OCI-LY7 (cell line): ENCODE data around the gene PHACTR3. TPM values are rescaled to one million over a fixed set of nuclear protein-coding genes. Genes with fewer than 3 reads are reported as not detected.

ENCODE experiments used
- BruUV-seq: library from RNA; stranded (reverse); fragments of 400-500 nt; replicated peaks from 2 replicates; lab custom pipeline; 2021; lab: Mats Ljungman, UMichigan
- CTCF ChIA-PET: fragments of 300-600 bp; sonication (Branson Sonifier 250); formaldehyde crosslinking; loops from one replicate; lab custom pipeline; 2022; ENCODE audit warnings: antibody characterized with exemption; ENCODE audit not compliant: unreplicated experiment; lab: Charles Lee
- POLR2A ChIA-PET: fragments of 300-600 bp; sonication (Branson Sonifier 250); formaldehyde crosslinking; loops from one replicate; lab custom pipeline; 2022; ENCODE audit warnings: antibody characterized with exemption; lab: Charles Lee
- DNase-seq: peaks from one replicate; pipeline ENCODE4 v3.0.0-alpha.2; 2015; ENCODE audit warnings: low spot score
- H2AFZ ChIP-seq: fragments of 200-600 bp; sonication (generic), shearing (Covaris generic); 2 replicates; pipeline ENCODE4 v1.6.1; 2014; ENCODE audit warnings: mild to moderate bottlenecking, antibody characterized with exemption, low read length, moderate library complexity
- H3K27ac ChIP-seq: fragments of 200-600 bp; sonication (generic); 2 replicates; pipeline ENCODE4 v1.5.1; 2014; ENCODE audit warnings: mixed run types, low read depth, mild to moderate bottlenecking, moderate library complexity, low read length, inconsistent platforms; ENCODE audit not compliant: poor library complexity, severe bottlenecking
- H3K36me3 ChIP-seq: fragments of 200-600 bp; sonication (generic); 2 replicates; pipeline ENCODE4 v1.6.1; 2014; ENCODE audit warnings: mild to moderate bottlenecking, antibody characterized with exemption, low read length, moderate library complexity, mixed read lengths; ENCODE audit not compliant: insufficient read depth
- H3K4me1 ChIP-seq: fragments of 200-600 bp; sonication (generic); 2 replicates; pipeline ENCODE4 v1.5.1; 2014; ENCODE audit warnings: mild to moderate bottlenecking, low read length; ENCODE audit not compliant: insufficient read depth, poor library complexity, severe bottlenecking
- H3K4me2 ChIP-seq: fragments of 200-600 bp; sonication (generic); 2 replicates; pipeline ENCODE4 v1.6.1; 2014; ENCODE audit warnings: mild to moderate bottlenecking, low read length
- H3K4me3 ChIP-seq: fragments of 200-600 bp; sonication (generic); 2 replicates; pipeline ENCODE4 v1.5.1; 2014; ENCODE audit warnings: mild to moderate bottlenecking, low read depth, low read length; ENCODE audit not compliant: poor library complexity, severe bottlenecking
- H3K79me2 ChIP-seq: fragments of 200-600 bp; sonication (generic); 2 replicates; pipeline ENCODE4 v1.6.1; 2016; ENCODE audit warnings: low read depth, mild to moderate bottlenecking, low read length, moderate library complexity, mixed read lengths; ENCODE audit not compliant: insufficient read depth
- H3K9me2 ChIP-seq: fragments of 200-600 bp; sonication (generic); 2 replicates; pipeline ENCODE4 v1.6.1; 2016; ENCODE audit warnings: mild to moderate bottlenecking, low read length, mixed read lengths; ENCODE audit not compliant: insufficient read depth
- H3K9me3 ChIP-seq: fragments of 200-600 bp; sonication (generic); 2 replicates; pipeline ENCODE4 v1.6.1; 2014; ENCODE audit warnings: mild to moderate bottlenecking, mixed run types, low read length, mixed read lengths
- H4K20me1 ChIP-seq: fragments of 200-600 bp; sonication (generic); 2 replicates; pipeline ENCODE4 v1.6.1; 2014; ENCODE audit warnings: mild to moderate bottlenecking, antibody characterized with exemption, low read length, moderate library complexity, mixed read lengths; ENCODE audit not compliant: insufficient read depth
- EZH2phosphoT487 ChIP-seq: fragments of 200-600 bp; sonication (generic); IDR thresholded peaks from 2 replicates; pipeline ENCODE4 v1.6.1; 2018; ENCODE audit warnings: low read depth, borderline replicate concordance, mild to moderate bottlenecking, mixed run types, antibody characterized with exemption, low read length, moderate library complexity, mixed read lengths
- intact Hi-C: fragments of 100-400 bp; cut with micrococcal nuclease; formaldehyde crosslinking; loops from one replicate; pipeline ENCODE4 v1.10.0; 2022; ENCODE audit not compliant: unreplicated experiment
- total RNA-seq, 2 experiments: library from RNA; depleted of rRNA in 1 of 2; stranded (reverse); fragments of >200 nt in 1 of 2; shearing (Covaris generic) in 1 of 2; gene quantifications; 2 replicates each; pipeline ENCODE4 v1.2.3, GENCODE V29; 2014 to 2022
- TF ChIP-seq, protein P1 (sequence below): fragments of 200-600 bp; sonication (generic); conservative IDR thresholded peaks from 2 replicates; pipeline ENCODE4 v1.5.1; 2014; ENCODE audit warnings: mild to moderate bottlenecking, antibody characterized with exemption, low read length, moderate library complexity, mixed read lengths

The PHACTR3 gene
- total RNA-seq, 2 experiments from 2014 or later: 0.32 TPM; not detected in 1

DNA sequence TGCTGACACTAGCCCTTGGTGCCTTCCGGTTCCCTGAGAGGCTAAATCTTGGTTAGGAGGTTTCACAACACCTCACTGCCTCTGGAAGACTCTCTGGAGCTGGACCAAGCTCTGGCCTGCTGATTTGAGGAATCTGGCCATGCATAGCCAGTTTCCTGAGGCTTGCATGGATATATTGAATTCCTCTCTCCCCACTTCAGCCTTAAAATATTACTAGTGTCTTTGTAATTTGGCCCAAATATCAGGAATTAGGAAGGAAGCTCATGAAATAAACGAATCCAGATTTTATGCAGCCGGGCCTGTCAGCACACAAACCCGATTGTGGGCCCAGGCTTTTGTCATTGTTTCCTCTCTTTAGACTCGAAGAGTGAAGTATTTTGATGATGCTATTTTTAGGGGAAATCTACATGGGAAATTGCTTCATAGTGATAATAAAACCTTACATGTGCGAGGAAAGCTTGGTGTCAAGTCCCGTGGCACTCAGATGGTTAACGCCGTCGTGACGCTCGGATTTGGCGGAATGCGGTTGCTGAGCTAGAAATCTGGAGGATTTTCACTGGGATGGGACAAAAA lies 144.4 kb downstream of the PHACTR3 start:
- no TSS peak for BruUV-seq

DNA sequence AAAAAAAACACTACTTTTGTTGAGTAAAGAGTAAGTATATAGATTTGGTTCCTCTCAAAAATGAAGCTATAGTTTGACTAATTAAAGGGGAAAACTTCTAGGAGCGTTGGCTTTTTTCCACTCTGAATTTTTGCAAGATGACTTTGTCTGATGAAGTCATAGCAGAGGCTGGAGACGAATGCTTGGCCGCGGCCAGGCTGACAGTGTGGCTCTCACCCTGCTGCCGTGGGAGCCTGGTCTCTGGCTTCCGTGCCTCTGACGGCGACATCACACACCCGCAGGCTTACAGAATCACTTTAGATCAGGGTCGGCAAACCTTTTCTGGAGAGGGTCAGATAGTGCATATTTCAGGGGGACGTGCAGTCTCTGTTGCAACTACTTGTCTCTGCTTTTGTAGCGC lies 145.0 kb downstream of the PHACTR3 start:
- Histone ChIP-seq H3K4me3 (no peak overlapping the region), H3K4me2 (no peak overlapping the region), H3K36me3 (no peaks in the 10 kb centered on the region), H4K20me1 (no peaks in the 10 kb centered on the region), H3K79me2 (no peaks in the 10 kb centered on the region), H3K9me2 (no peaks in the 10 kb centered on the region), H3K9me3 (no peaks in the 10 kb centered on the region), H3K27ac (no peak overlapping the region), H3K4me1 (peaks cover 16% of the 10 kb centered on the region), H2AFZ (no peak overlapping the region)
- intact Hi-C loops: no loop called here
- TF ChIP-seq EZH2phosphoT487: no peak
- TF ChIP-seq, protein P1, sequence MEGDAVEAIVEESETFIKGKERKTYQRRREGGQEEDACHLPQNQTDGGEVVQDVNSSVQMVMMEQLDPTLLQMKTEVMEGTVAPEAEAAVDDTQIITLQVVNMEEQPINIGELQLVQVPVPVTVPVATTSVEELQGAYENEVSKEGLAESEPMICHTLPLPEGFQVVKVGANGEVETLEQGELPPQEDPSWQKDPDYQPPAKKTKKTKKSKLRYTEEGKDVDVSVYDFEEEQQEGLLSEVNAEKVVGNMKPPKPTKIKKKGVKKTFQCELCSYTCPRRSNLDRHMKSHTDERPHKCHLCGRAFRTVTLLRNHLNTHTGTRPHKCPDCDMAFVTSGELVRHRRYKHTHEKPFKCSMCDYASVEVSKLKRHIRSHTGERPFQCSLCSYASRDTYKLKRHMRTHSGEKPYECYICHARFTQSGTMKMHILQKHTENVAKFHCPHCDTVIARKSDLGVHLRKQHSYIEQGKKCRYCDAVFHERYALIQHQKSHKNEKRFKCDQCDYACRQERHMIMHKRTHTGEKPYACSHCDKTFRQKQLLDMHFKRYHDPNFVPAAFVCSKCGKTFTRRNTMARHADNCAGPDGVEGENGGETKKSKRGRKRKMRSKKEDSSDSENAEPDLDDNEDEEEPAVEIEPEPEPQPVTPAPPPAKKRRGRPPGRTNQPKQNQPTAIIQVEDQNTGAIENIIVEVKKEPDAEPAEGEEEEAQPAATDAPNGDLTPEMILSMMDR: no peak
- no TSS peak for BruUV-seq
- POLR2A ChIA-PET: no interaction called here
- DNase-seq: no peak
- CTCF ChIA-PET: no interaction called here

More for the DNA sequence above, 144.4 kb downstream of the PHACTR3 start:
- no peak for DNase-seq
- no peaks in the 10 kb centered on the region for H3K36me3 ChIP-seq
- TF ChIP-seq EZH2phosphoT487: no peak
- TF ChIP-seq, protein P1: no peak
- no peak overlapping the region for H3K4me2 ChIP-seq
- H3K9me3 ChIP-seq: no peaks in the 10 kb centered on the region
- peaks cover 16% of the 10 kb centered on the region for H3K4me1 ChIP-seq
- CTCF ChIA-PET: interaction anchor here (1.2 kb wide), 1 partner anchor 28 kb away, joined by 3 read pairs; no protein-coding TSS in a partner anchor
- H3K9me2 ChIP-seq: no peaks in the 10 kb centered on the region
- no peak overlapping the region for H3K4me3 ChIP-seq
- POLR2A ChIA-PET: interaction anchor here (0.6 kb wide), 1 partner anchor 812 kb away, joined by 3 read pairs; no protein-coding TSS in a partner anchor
- no peaks in the 10 kb centered on the region for H4K20me1 ChIP-seq
- H3K79me2 ChIP-seq: no peaks in the 10 kb centered on the region
- no peak overlapping the region for H2AFZ ChIP-seq
- H3K27ac ChIP-seq: no peak overlapping the region
- intact Hi-C loops: no loop called here

DNA sequence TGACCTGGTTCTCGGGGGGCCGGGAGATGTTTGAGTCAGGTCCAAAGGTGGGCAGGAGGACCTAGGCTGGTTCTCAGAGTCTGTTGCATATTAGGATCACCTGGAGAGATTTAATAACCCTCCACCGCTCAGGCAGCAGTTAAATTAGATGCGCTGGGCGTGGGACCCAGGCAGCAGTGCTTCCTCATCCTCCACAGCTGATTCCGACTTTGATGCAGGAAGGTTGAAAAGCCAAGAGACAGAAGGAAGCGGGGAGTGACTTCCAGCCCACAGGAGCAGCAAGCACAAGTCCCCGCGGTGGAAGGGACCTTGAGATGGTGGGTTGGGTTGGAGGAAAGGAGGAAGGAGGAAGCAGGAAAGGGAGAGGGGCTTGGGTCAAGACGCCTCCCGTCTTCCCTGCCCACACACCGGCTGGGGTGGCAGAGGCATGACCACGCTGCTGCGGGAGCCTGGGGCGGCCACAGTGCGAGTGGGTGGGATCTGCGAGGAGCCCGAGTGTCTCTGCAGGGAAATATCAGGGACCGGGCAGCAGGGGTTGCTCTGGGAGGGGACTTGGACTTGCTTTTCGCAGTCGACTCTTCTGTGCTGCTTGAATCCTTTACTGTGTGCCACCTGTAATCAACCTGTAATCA lies 146.0 kb downstream of the PHACTR3 start:
- BruUV-seq: no TSS peak
- intact Hi-C loops: loop anchor here (2.0 kb wide), 1 partner anchor 152 kb away; no protein-coding TSS in a partner anchor
- DNase-seq: no peak
- ChIA-PET CTCF (no interaction called here), POLR2A (interaction anchor here (0.6 kb wide), 1 partner anchor 146 kb away, joined by 6 read pairs; the partner anchor contains the start of gene PHACTR3)
- H3K4me1 ChIP-seq: peaks cover 16% of the 10 kb centered on the region
- H3K36me3 ChIP-seq: no peaks in the 10 kb centered on the region
- no peaks in the 10 kb centered on the region for H3K9me3 ChIP-seq
- H3K79me2 ChIP-seq: no peaks in the 10 kb centered on the region
- H3K4me2 ChIP-seq: no peak overlapping the region
- H3K27ac ChIP-seq: no peak overlapping the region
- H2AFZ ChIP-seq: no peak overlapping the region
- H3K4me3 ChIP-seq: no peak overlapping the region
- H3K9me2 ChIP-seq: no peaks in the 10 kb centered on the region
- no peaks in the 10 kb centered on the region for H4K20me1 ChIP-seq
- no peak for TF ChIP-seq EZH2phosphoT487
- TF ChIP-seq, protein P1: no peak
